ENCODE data around the gene CPNE7. TPM values are rescaled to one million over a fixed set of nuclear protein-coding genes. Genes with fewer than 3 reads are reported as not detected.

Gene CPNE7
- total and polyA plus RNA-seq, 2 of the 8 experiments (the other 6 are each of a cell fraction or from before 2014, with no cell fraction given): 10.0 to 23.7 TPM

DNA sequence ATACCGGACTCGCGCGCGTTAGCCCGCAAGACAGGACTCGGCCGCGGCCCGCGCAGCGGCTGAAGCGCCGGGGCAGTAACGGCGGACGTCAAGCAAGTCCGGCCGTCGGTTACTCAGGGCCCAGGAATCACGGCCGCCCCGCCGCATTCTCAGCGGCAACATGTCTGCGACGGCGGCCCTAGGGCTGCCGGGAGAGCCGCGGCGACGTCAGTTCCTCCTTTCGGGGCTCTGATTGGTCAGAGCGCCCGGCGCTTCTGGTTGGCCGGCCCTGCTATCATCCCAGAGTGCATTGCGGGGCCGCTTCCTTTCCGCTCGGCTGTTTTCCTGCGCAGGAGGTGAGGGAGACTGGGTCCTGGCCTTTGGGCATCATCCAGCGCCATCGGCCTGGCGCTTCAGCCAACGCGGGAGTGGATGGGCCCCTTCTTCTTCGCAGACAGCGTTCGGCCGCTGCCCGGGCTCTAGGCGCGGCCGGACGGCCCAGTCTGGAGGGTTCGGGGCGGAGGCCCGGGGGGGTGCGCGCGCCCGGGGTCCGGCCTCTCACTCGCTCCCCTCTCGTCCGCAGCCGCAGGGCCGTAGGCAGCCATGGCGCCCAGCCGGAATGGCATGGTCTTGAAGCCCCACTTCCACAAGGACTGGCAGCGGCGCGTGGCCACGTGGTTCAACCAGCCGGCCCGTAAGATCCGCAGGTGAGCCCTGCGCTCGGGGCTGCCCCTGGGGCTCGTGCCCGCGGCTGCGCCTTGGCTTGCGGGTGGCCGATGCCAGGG, 15.0 kb upstream of the CPNE7 start, which contains the start of gene RPL13:
Gene RPL13, plus strand, starts transcription at position 305 of the 764 bp plus-strand sequence. Its CDS starts 278 bp downstream, at position 583.
- H2BK12ac ChIP-seq (ENCODE audit: low read depth, low read length): no peak within 1 kb of the TSS
- ChIA-PET CTCF (ENCODE audit: partially characterized antibody) (no interaction called here), POLR2A (ENCODE audit: partially characterized antibody) (interaction anchor here (0.8 to 5.5 kb wide), 12 partner anchors 9 to 271 kb away, joined by 3 to 63 read pairs (median 4); partner anchors contain the start of gene CPNE7)
- no peak within 1 kb of the TSS for H2BK20ac ChIP-seq (ENCODE audit: low read length)
- H4K5ac ChIP-seq (ENCODE audit: insufficient read length, low read depth, low read length): peak within 1 kb of the TSS; percentile 89
- peaks cover 10% of the 10 kb centered on the region for H3K23me2 ChIP-seq (ENCODE audit: low read depth, low read length)
- 0 out of 2 replicates have a peak within 1 kb of the TSS, but pooled peaks have one; percentile 7 for H2AFZ ChIP-seq (ENCODE audit: low read length)
- no peak within 1 kb of the TSS; the same call in none of the 2 replicates for H2AK5ac ChIP-seq (ENCODE audit: low read depth, low read length)
- no peak within 1 kb of the TSS for H2BK120ac ChIP-seq (replicated peaks; ENCODE audit: low read depth, low read length)
- WGBS, 2 experiments (ENCODE audit: extremely low coverage in 1 of 2, insufficient coverage in 1 of 2, insufficient read length in 1 of 2, insufficient replicate concordance in 2 of 2, low coverage in 1 of 2, low lambda C conversion rate in 2 of 2, missing lambda C conversion rate in 1 of 2): 2% methylated on average over 56 of the region's 87 CpGs; no CpG with 5 or more reads in 1 of the 2 experiments
- peak within 1 kb of the TSS; percentile 79 for H3K27ac ChIP-seq (ENCODE audit: low read depth, low read length)
- H3K79me2 ChIP-seq (ENCODE audit: control insufficient read depth in 1 of 2, insufficient read depth in 2 of 2, low read length in 2 of 2): peaks cover 11 to 32% of the 10 kb centered on the region in 2 experiments
- peak within 1 kb of the TSS; percentile 91 for H3K56ac ChIP-seq (replicated peaks; ENCODE audit: insufficient read length, low read depth, low read length)
- peak within 1 kb of the TSS; percentile 87 for H3K18ac ChIP-seq (ENCODE audit: extremely low read depth, low read length)
- peak within 1 kb of the TSS; percentile 58 for H3K4ac ChIP-seq (replicated peaks; ENCODE audit: insufficient read length, low read depth, low read length)
- H3K4me1 ChIP-seq (replicated peaks in 1 of 4; ENCODE audit: control insufficient read depth in 3 of 4, insufficient read depth in 4 of 4, low read length in 3 of 4): peaks cover 5 to 28% (median 8%) of the 10 kb centered on the region in 4 experiments
- H3K9ac ChIP-seq (replicated peaks in 1 of 4; ENCODE audit: extremely low read depth in 1 of 4, low read depth in 3 of 4, low read length in 3 of 4): peak within 1 kb of the TSS; percentile 94 to 99 (median 96)
- DNase-seq (ENCODE audit: low read depth in 1 of 2, low spot score in 2 of 2): peak; percentile 81 to 92
- H3K27me3 ChIP-seq (replicated peaks in 1 of 4; ENCODE audit: control insufficient read depth in 3 of 4, extremely low read depth in 1 of 4, insufficient read depth in 3 of 4, low read length in 3 of 4): no peaks in the 10 kb centered on the region
- H3K23ac ChIP-seq (ENCODE audit: insufficient read length): no peak within 1 kb of the TSS
- H2BK15ac ChIP-seq (ENCODE audit: low read length): no peak within 1 kb of the TSS
- H3K79me1 ChIP-seq (ENCODE audit: low read depth, low read length): peaks cover 3% of the 10 kb centered on the region
- no peaks in the 10 kb centered on the region for H3K9me3 ChIP-seq (ENCODE audit: insufficient read depth in 2 of 2, low read depth in 1 of 2, low read length in 1 of 2)
- peaks cover 28 to 31% of the 10 kb centered on the region in 2 experiments for H4K20me1 ChIP-seq (replicated peaks in 1 of 2; ENCODE audit: control insufficient read depth in 1 of 2, insufficient read depth in 2 of 2, low read length in 2 of 2)
- H3K36me3 ChIP-seq (ENCODE audit: control insufficient read depth in 2 of 4, insufficient read depth in 4 of 4, low read length in 3 of 4): peaks cover 26 to 48% (median 39%) of the 10 kb centered on the region in 4 experiments
- H4K8ac ChIP-seq (ENCODE audit: extremely low read depth, insufficient read depth, low read length): peak within 1 kb of the TSS; percentile 100
- H3K14ac ChIP-seq (ENCODE audit: insufficient read length): no peak within 1 kb of the TSS
- H4K91ac ChIP-seq (replicated peaks; ENCODE audit: insufficient read length, low read length): peak within 1 kb of the TSS; percentile 84
- peak within 1 kb of the TSS; percentile 91 for H2BK5ac ChIP-seq (ENCODE audit: low read depth, low read length)
- peak within 1 kb of the TSS; percentile 69 to 97 (median 82) for H3K4me3 ChIP-seq (ENCODE audit: extremely low read depth in 1 of 4, insufficient read depth in 2 of 4, low read depth in 3 of 4, low read length in 4 of 4)
- FAIRE-seq: no peak
- H3K4me2 ChIP-seq (ENCODE audit: insufficient read depth in 1 of 2, low read depth in 2 of 2, low read length in 2 of 2): peak within 1 kb of the TSS; percentile 91
- no peak for TF ChIP-seq MAFK (IDR thresholded peaks at IDR 0.05; ENCODE audit: low read depth, low read length)
- TF ChIP-seq EGR1 (IDR thresholded peaks at IDR 0.05; ENCODE audit: borderline replicate concordance, low read depth, low read length): no peak

Data from H1 (cell line).